Stimulated activated CD4-positive, alpha-beta T cell treated with anti-CD3 and anti-CD28 coated beads, Interleukin-1b, Interleukin-23, amount 100 ng/mL, for 24 hours (primary cell): ENCODE results near the gene TMEM25.

Experiments used
- DNase-seq, 4 experiments: peaks; one replicate each; pipeline ENCODE4 v3.0.0-alpha.2; 2020; ENCODE audit warnings: low read depth in 4 of 4, low spot score in 1 of 4

The TMEM25 gene

DNA sequence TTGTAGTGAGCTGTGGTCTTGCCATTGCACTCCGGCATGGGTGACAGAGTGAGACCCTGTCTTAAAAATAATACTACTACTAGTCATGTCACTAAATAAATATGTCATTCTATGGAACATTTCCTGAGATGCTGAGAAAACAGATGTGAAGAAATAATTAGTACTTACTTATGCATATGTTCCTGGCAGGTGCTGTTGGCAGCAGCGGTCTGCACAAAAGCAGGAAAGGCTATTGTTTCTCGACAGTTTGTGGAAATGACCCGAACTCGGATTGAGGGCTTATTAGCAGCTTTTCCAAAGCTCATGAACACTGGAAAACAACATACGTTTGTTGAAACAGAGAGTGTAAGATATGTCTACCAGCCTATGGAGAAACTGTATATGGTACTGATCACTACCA is 50.1 kb downstream of the TMEM25 start:
- DNase-seq, result no peak
